ENCODE data around the gene SLC26A6. TPM values are rescaled to one million over a fixed set of nuclear protein-coding genes. Genes with fewer than 3 reads are reported as not detected.

The SLC26A6 gene
- total RNA-seq, 1 experiment from 2014 or later: 58.9 TPM

DNA sequence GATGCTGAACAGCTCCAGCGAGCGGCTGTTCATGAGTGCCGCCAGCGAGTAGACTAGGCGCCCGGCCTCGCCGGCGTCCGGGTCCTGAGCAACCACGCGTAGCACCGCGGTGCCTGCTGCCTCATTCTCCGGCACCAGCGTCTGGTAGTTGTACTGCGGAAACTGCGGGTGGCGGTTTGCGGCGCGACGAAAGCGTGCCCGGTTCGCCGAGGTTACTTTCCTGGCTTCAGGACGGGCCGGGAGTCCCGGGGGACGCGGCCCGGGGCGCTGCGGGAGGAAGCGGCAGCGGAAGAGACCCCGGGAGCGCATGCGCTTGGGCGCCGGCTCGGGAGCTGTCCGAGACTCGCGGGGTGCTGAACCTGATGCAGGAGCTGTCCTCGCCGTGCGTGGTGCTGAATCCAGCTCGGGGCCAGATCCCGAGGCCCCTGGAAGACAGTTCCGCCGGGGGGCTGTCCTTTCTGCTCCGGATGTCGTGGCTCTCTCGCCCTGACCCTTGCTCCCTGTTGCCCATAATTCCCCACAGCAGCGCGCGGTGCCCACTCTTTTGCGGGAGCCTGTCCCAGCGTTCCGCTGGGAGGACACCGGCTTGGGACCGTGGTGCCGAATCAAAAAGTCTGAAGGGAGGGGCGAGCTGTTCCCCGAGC, 26.4 kb upstream of the SLC26A6 start (continued):
- TF ChIP-seq E2F4 (CRISPR knock-in tag; IDR thresholded peaks at IDR 0.05; ENCODE audit: borderline replicate concordance, low read depth): peak; percentile 99
- TF ChIP-seq ZBTB21 (CRISPR knock-in tag; IDR thresholded peaks at IDR 0.05; ENCODE audit: borderline replicate concordance): peak; percentile 97
- peak; percentile 98 for TF ChIP-seq ATF6 (CRISPR knock-in tag; IDR thresholded peaks at IDR 0.05)
- peak; percentile 99 for TF ChIP-seq SMAD4 (CRISPR knock-in tag; IDR thresholded peaks at IDR 0.05)
- TF ChIP-seq, protein P1, sequence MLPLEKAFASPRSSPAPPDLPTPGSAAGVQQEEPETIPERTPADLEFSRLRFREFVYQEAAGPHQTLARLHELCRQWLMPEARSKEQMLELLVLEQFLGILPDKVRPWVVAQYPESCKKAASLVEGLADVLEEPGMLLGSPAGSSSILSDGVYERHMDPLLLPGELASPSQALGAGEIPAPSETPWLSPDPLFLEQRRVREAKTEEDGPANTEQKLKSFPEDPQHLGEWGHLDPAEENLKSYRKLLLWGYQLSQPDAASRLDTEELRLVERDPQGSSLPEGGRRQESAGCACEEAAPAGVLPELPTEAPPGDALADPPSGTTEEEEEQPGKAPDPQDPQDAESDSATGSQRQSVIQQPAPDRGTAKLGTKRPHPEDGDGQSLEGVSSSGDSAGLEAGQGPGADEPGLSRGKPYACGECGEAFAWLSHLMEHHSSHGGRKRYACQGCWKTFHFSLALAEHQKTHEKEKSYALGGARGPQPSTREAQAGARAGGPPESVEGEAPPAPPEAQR (CRISPR knock-in tag; IDR thresholded peaks at IDR 0.05): peak; percentile 95
- TF ChIP-seq ZNF532 (CRISPR knock-in tag; IDR thresholded peaks at IDR 0.05; ENCODE audit: borderline replicate concordance): no peak
- TF ChIP-seq ZNF416 (CRISPR knock-in tag; IDR thresholded peaks at IDR 0.05): peak; percentile 83; the same call in 1 of the 2 replicates
- TF ChIP-seq IRF2 (CRISPR knock-in tag; IDR thresholded peaks at IDR 0.05; ENCODE audit: borderline replicate concordance, low read depth): peak; percentile 98; the same call in 1 of the 2 replicates
- TF ChIP-seq, protein P2, sequence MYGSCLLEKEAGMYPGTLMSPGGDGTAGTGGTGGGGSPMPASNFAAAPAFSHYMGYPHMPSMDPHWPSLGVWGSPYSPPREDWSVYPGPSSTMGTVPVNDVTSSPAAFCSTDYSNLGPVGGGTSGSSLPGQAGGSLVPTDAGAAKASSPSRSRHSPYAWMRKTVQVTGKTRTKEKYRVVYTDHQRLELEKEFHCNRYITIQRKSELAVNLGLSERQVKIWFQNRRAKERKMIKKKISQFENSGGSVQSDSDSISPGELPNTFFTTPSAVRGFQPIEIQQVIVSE (CRISPR knock-in tag; IDR thresholded peaks at IDR 0.05; ENCODE audit: borderline replicate concordance): no peak
- peak; percentile 97 for TF ChIP-seq CREM (CRISPR knock-in tag; IDR thresholded peaks at IDR 0.05)
- peak; percentile 96 for TF ChIP-seq NR1H2 (CRISPR knock-in tag; IDR thresholded peaks at IDR 0.05)
- peak; percentile 100 for TF ChIP-seq FOXK1 (CRISPR knock-in tag; IDR thresholded peaks at IDR 0.05)
- no peak for TF ChIP-seq OVOL2 (CRISPR knock-in tag; IDR thresholded peaks at IDR 0.05; ENCODE audit: borderline replicate concordance)
- TF ChIP-seq NR3C1 (CRISPR knock-in tag; conservative IDR thresholded peaks at IDR 0.05; ENCODE audit: low read depth): peak; percentile 99
- TF ChIP-seq NFE2L1 (CRISPR knock-in tag; IDR thresholded peaks at IDR 0.05): peak; percentile 100
- TF ChIP-seq HMGA2 (CRISPR knock-in tag; IDR thresholded peaks at IDR 0.05): no peak; the same call in 1 of the 2 replicates
- peak; percentile 100 for TF ChIP-seq JUN (CRISPR knock-in tag; IDR thresholded peaks at IDR 0.05)
- TF ChIP-seq ZNF138 (CRISPR knock-in tag; conservative IDR thresholded peaks at IDR 0.05): peak; percentile 97
- peak; percentile 99 for TF ChIP-seq TCF7 (CRISPR knock-in tag; IDR thresholded peaks at IDR 0.05; ENCODE audit: low read depth)
- TF ChIP-seq EMX1 (CRISPR knock-in tag; IDR thresholded peaks at IDR 0.05): no peak
- TF ChIP-seq FOXJ3 (CRISPR knock-in tag; IDR thresholded peaks at IDR 0.05; ENCODE audit: borderline replicate concordance): peak; percentile 94
- TF ChIP-seq ESRRA (CRISPR knock-in tag; IDR thresholded peaks at IDR 0.05; ENCODE audit: borderline replicate concordance): peak; percentile 100
- peak; percentile 79 for TF ChIP-seq USF2 (CRISPR knock-in tag; IDR thresholded peaks at IDR 0.05)
- peak; percentile 94 for TF ChIP-seq ZNF317 (CRISPR knock-in tag; IDR thresholded peaks at IDR 0.05; ENCODE audit: borderline replicate concordance, low read depth)
- peak; percentile 100 for TF ChIP-seq TP53 (CRISPR knock-in tag; IDR thresholded peaks at IDR 0.05)
- TF ChIP-seq PRRX2 (CRISPR knock-in tag; IDR thresholded peaks at IDR 0.05): peak; percentile 84
- TF ChIP-seq ZBTB43 (CRISPR knock-in tag; IDR thresholded peaks at IDR 0.05): peak; percentile 100
- peak; percentile 100 for TF ChIP-seq FOXP1 (CRISPR knock-in tag; IDR thresholded peaks at IDR 0.05; ENCODE audit: borderline replicate concordance)
- TF ChIP-seq ETV6 (CRISPR knock-in tag; IDR thresholded peaks at IDR 0.05): peak; percentile 100

Data from WTC11 (cell line).